NCI-H524 treated with DMSO at 0.1 percent for 48 hours (cell line): Measurements from ENCODE around the gene ZNF326.
"Not testable (repeated sequence)": the region's sequence is repeated elsewhere in the genome, so short reads cannot be mapped to it uniquely, and the experiment has no call there.

Source experiments
- DNase-seq: peaks from one replicate; lab custom pipeline; 2025; lab: John Stamatoyannopoulos, UW

ZNF326 gene

DNA sequence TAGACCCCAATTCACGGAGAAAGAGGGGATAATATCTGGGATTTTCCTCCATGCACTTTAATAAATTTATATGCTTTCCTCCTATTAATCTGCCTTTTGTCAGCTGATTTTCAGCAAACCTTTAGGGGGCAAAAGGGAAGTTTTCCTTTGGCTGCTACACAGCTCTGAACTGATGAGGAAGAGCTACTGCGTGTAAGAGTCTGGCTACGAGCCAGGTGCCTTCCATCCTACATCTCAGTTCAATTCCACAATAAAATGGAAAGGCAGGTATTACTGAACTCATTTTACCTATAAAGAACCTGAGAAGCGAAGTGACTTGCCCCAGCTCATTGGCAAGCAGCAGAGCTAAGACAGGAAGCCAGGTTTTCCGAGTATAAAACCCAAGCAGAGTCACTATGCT lies 28.3 kb upstream of the ZNF326 start:
- DNase-seq = no peak

GRCh38 chr1:89971600-89971999 lies 23.3 kb upstream of the ZNF326 start:
- no peak for DNase-seq

DNA sequence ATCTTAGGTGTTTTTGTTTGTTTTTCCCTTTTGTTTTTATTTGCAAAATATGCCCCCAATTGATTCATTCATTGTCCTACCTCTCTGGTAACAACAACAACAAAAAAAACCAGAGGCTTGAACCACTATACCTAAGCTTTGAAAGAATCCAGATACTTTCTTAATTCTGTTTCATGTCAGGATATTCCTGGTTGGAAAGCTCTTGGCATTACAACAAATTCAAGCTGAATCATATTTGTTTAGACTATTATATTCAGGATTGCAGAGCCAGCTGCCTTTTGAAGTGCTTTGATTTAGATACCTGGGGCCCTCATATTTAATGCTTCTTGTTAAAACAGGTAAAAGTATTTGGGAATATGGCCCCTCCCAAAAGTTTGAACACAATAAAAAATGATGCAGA lies 22.9 kb upstream of the ZNF326 start:
- DNase-seq = no peak

- no peak for DNase-seq
Observed at GRCh38 chr1:89973471-89974127, 21.3 kb upstream of the ZNF326 start.

GRCh38 chr1:89974256-89974655 lies 20.7 kb upstream of the ZNF326 start:
- no peak for DNase-seq

DNA sequence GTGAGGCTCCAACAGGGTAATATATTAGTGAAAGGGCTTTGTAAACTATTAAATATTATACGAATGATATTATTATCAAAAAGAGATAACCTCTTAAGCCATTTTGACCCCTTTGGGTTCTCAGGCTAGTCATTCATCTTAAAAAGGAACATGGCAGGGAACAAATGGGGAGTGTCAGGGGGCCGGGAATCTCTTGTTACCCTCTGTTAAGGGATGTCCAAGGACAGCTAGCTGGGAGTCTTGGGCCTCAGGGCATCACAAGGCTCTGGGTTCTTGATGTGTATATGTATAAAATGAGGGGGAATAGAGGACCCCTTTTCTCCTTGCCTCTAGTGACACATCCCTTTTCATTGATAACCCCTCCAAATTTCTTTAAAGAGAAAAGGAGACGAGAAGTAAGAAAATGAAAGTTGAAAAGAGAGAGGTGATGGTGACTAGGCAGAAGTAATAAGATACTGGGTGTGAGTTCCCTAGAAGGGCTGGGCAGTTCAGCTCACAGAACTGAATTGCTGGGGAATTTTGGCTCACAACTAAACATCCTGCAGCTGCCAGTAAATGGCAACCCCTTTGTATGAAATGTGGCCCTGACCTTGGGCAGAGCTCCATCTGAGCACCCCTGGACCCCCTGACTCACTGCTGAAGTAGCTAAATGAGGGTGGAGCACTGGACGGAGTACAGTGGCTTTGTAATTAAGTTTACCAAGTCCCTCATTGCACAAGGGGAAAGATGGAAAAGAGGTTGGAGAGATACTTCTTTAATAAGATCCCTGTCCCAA lies 20.0 kb upstream of the ZNF326 start:
- DNase-seq = no peak

- DNase-seq = no peak
Observed at GRCh38 chr1:89975540-89976125, 19.3 kb upstream of the ZNF326 start.

DNA sequence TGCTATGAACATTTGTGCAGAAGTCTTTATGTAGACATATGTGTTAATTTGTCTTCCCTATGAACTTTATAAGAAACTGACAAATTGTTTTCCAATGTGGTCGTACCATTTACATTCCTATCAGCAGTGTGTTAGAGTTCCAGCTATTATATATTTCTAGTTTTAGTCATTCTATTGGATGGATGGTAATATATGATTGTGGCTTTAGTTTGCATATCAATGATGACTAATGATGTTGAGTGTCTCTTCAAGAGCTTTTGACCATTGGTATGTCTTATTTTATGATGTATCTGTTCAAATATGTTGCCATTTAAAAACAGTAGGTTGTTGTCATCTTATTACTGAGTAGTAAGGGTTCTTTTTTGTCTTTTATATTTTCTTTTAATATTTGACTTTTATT lies 16.2 kb upstream of the ZNF326 start:
- DNase-seq = no peak

- no peak for DNase-seq
Observed at GRCh38 chr1:89980605-89981004, 14.3 kb upstream of the ZNF326 start.

DNA sequence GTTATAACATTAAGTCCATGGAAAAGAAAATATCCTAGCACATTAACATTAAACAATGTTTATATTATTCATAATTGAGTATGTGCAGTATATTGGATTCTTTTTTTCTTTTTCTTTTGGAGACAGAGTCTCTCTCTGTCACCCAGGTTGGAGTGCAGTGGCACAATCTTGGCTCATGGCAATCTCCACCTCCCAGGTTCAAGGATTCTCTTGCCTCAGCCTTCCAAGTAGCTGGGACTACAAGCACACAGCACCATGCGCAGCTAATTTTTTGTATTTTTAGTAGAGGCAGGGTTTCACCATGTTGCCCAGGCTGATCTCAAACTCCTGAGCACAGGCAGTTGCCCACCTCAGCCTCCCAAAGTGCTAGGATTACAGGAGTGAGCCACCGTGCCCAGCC lies 12.1 kb upstream of the ZNF326 start:
- DNase-seq = not testable (repeated sequence)

DNA sequence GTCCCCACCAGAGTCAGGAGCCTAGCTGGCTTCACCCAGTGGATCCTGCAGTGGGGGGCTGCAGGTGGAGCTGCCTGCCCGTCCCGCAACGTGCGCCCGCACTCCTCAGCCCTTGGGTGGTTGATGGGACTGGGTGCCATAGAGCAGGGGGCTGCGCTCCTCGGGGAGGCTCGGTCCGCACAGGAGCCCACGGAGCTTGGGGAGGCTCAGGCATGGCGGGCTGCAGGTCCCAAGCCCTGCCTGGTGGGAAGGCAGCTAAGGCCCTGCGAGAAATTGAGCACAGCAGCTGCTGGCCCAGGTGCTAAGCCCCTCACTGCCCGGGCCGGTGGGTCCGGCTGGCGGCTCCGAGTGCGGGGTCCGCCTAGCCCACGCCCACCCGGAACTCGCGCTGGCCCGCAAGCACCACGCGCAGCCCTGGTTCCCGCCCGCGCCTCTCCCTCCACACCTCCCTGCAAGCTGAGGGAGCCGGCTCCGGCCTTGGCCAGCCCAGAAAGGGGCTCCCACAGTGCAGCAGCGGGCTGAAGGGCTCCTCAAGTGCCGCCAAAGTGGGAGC lies 10.3 kb upstream of the ZNF326 start:
- DNase-seq = not testable (repeated sequence)

- no peak for DNase-seq
Observed at GRCh38 chr1:89986020-89986419, 8.9 kb upstream of the ZNF326 start.

DNA sequence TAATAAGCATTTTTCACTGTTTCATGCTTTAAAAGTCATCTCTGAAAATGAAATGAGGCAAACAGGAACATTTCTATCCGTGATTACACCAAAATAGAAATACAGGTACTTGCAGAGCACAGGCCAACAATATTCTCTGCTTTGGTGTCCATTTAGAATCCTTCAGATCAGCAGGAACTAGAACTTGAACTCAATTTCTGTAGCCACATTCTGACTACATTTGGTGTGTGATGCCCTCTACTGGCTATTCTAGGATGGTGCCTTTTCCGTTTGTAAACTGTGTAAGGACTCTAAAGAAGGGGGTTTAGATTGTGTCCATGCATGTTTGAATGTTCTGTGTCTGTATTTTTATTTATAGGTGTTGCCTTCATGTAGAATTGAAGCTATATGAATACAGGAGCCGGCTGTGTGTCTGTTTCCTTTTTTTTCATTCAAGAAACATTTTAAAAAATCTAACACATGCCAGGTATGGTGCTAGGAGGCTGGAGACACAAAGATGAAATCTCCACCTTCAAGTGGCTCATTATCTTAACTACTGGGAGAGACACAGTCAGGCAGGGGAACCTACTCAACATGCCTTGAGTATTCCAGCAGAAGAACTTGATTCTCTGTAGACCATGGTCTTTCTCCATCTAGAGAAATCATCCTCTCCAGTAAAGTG lies 7.6 kb upstream of the ZNF326 start:
- DNase-seq = peak; percentile 25

GRCh38 chr1:89989099-89989498 lies 5.8 kb upstream of the ZNF326 start:
- no peak for DNase-seq

DNA sequence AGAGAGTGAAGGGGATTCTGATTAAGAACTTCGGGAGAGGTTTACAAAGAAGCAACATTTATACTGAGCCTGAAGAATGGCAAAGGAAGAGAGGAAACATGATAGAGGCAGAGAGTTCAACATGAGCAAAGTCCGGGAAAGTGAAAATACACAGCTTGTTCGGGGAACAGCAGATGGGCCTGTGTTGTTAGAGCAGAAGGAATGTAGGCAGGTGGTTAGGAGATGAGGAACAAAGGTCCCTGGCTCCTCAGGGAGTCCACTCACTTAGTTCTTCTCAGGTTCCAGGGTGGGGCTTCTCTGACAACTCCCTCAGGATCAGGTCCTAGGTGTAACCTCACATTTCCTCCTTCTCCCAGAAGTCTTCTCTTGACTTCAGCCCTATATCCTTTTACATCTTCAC lies 5.1 kb upstream of the ZNF326 start:
- DNase-seq = peak; percentile 59

GRCh38 chr1:89990976-89991831 lies 3.7 kb upstream of the ZNF326 start:
- DNase-seq = no peak

DNA sequence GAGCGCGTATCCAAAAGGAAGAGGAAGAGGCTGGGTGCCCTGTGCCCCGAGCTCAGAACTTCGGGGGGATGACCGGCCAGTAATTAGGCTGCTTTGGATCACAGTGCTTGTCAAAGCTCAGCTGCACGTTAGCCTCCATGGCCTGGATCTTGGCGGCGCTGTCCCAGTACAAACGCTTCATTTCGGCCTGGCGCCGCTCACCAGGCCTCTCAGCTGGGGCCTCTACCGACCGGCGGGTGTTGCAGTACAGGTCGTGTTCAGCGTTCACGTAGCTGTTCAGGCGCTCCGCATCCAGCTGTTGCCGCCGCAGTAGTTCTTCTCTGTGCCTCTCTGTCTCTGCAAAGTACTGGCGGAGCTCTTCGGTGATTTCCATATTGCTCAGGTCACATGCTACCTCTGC lies 1.4 kb upstream of the ZNF326 start:
- no peak for DNase-seq

GRCh38 chr1:89994231-89994804 lies 592 bp upstream of the ZNF326 start:
- DNase-seq = no peak

DNA sequence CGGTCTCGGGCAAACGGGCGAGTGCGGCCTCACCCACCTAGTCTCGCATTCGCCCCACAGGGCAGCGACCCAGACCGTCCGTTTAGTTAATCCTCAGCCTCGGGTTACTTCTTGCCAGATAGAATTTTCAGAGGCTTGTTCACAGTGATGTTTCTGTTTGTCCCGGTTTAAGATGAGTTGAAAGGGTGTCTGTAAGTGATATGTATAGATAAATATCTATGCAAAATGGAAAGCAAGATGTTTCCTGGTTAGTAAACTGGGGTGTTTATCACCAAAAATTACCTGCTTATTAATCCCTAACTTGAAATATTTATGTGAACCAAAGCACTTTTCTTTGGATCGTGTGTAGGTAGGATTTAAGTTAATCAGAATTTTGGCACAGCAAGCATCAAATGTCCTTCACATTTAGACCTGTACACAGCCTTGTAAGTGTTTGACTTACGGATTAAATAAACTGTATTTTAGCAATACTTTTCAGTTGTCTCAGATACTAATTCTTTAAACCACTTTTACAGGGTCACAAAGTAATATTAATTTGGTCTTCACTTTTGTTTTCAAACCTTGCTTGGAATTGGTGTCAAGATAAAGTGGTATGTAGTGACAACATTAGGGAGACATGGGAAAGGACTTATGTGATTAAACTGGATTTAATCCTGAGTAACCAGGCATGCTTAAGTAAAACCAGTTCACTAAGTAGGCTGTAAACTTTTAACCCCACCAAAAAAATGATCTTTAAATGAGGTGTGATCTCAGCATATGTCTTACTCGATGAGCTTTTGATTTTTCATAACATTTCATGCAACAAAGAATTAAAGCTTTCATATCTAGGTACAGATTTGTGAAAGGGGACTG lies 914 bp downstream of the ZNF326 start:
- DNase-seq = no peak

DNA sequence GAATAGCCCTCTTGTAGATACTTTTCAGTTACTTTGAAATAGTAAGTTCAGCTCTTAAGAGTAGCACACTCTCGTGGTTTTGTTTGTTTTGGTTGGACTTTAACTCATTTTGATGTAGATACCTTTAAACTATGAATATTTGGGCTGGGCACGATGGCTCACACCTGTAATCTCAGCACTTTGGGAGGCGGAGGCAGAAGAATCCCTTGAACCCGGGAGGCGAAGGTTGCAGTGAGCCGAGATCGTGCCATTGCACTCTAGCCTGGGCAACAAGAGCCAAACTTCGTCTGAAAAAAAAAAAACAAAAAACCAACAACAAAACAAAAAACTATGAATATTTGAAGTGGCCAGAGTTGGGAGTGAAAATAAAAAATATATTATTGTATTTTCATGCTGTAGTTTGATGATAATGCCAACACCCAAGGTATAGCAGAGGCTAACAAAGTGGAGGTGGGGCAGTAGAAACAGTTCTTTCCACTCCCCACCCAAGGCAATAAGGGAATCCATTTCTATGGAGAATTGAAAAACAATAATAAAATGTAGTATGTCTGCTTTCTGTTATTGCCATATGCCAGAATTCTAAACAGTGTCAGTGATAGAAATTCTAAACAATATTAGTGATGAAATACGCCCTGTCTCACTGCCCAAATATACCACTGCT lies 1.7 kb downstream of the ZNF326 start:
- DNase-seq = no peak
